Measurements from ENCODE around the gene ZNF407.

ZNF407 gene

GRCh38 chr18:74831571-74832250 is 234.0 kb downstream of the ZNF407 start:
- ChIA-PET POLR2A (ENCODE audit: low non-redundant PET) (no interaction called here), CTCF (no interaction called here)
- peak; percentile 49 for DNase-seq (ENCODE audit: low spot score)
- no peak overlapping the region for H3K27ac ChIP-seq
- no peak for TF ChIP-seq CTCF (conservative IDR thresholded peaks at IDR 0.05; ENCODE audit: low read depth)

- H3K27ac ChIP-seq = no peak overlapping the region
- DNase-seq (ENCODE audit: low spot score) = no peak
- ChIA-PET POLR2A (ENCODE audit: low non-redundant PET) (no interaction called here), CTCF (interaction anchor here (0.8 kb wide), 1 partner anchor 179 kb away, joined by 3 read pairs; no protein-coding TSS in a partner anchor)
- TF ChIP-seq CTCF (conservative IDR thresholded peaks at IDR 0.05; ENCODE audit: low read depth) = no peak
Measured at GRCh38 chr18:74832381-74832780, 234.7 kb downstream of the ZNF407 start.

- no peak for DNase-seq (ENCODE audit: low spot score)
- ChIA-PET CTCF (interaction anchor here (0.8 kb wide), 1 partner anchor 180 kb away, joined by 3 read pairs; no protein-coding TSS in a partner anchor), POLR2A (ENCODE audit: low non-redundant PET) (no interaction called here)
- no peak for TF ChIP-seq CTCF (conservative IDR thresholded peaks at IDR 0.05; ENCODE audit: low read depth)
- H3K27ac ChIP-seq = no peak overlapping the region
Measured at GRCh38 chr18:74832999-74833398, 235.3 kb downstream of the ZNF407 start.

- TF ChIP-seq CTCF (conservative IDR thresholded peaks at IDR 0.05; ENCODE audit: low read depth) = no peak
- ChIA-PET POLR2A (ENCODE audit: low non-redundant PET) (no interaction called here), CTCF (interaction anchor here (0.6 to 0.7 kb wide), 2 partner anchors 571 to 664 kb away, joined by 3 to 5 read pairs; no protein-coding TSS in a partner anchor)
- DNase-seq (ENCODE audit: low spot score) = no peak
- no peak overlapping the region for H3K27ac ChIP-seq
Measured at GRCh38 chr18:74834424-74835309, 237.0 kb downstream of the ZNF407 start.

- H3K27ac ChIP-seq = no peak overlapping the region
- no peak for DNase-seq (ENCODE audit: low spot score)
- CTCF ChIA-PET = interaction anchor here (0.6 kb wide), 1 partner anchor 9 kb away, joined by 4 read pairs; no protein-coding TSS in a partner anchor
- POLR2A ChIA-PET (ENCODE audit: low non-redundant PET) = no interaction called here
- no peak for TF ChIP-seq CTCF (conservative IDR thresholded peaks at IDR 0.05; ENCODE audit: low read depth)
Measured at GRCh38 chr18:74836296-74837139, 238.8 kb downstream of the ZNF407 start.
